ENCODE data around the gene KCNMA1. TPM values are rescaled to one million over a fixed set of nuclear protein-coding genes. Genes with fewer than 3 reads are reported as not detected.
"Not testable (repeated sequence)": the region's sequence is repeated elsewhere in the genome, so short reads cannot be mapped to it uniquely, and the experiment has no call there.

KCNMA1 gene
- polyA plus RNA-seq, 1 of the 3 experiments (the other 2 are of a cell fraction), result 107 TPM

- H3K4me1 ChIP-seq (ENCODE audit: control insufficient read depth in 1 of 2, insufficient read depth in 2 of 2, low read depth in 1 of 2, low read length in 1 of 2), result no peaks in the 10 kb centered on the region; a peak in 1 of 4 replicates
- no peaks in the 10 kb centered on the region for H3K36me3 ChIP-seq (replicated peaks in 1 of 2; ENCODE audit: control insufficient read depth in 1 of 2, insufficient read depth in 2 of 2, low read length in 1 of 2)
- H3K27ac ChIP-seq (ENCODE audit: low read depth in 2 of 2, low read length in 1 of 2), result no peak overlapping the region
- ChIA-PET POLR2A (no interaction called here), CTCF (interaction anchor here (0.6 to 1.5 kb wide), 3 partner anchors 20 to 488 kb away, joined by 3 to 5 read pairs (median 4); no protein-coding TSS in a partner anchor)
- no peaks in the 10 kb centered on the region for H3K9me3 ChIP-seq
- TF ChIP-seq IRF3 (IDR thresholded peaks at IDR 0.05; ENCODE audit: low read depth, low read length) (no peak), NRF1 (IDR thresholded peaks at IDR 0.05; ENCODE audit: low read depth, low read length) (no peak), FOSL2 (IDR thresholded peaks at IDR 0.05; ENCODE audit: borderline replicate concordance, low read depth) (no peak), SMC3 (IDR thresholded peaks at IDR 0.05; ENCODE audit: low read depth, low read length) (no peak), ELF1 (IDR thresholded peaks at IDR 0.05) (no peak), MEF2A (IDR thresholded peaks at IDR 0.05; ENCODE audit: borderline replicate concordance, low read depth) (no peak), TCF12 (IDR thresholded peaks at IDR 0.05) (no peak), POLR2AphosphoS5 (IDR thresholded peaks at IDR 0.05; ENCODE audit: low read depth, low read length) (no peak), MAX (IDR thresholded peaks at IDR 0.05; ENCODE audit: low read depth) (no peak), NFIC (IDR thresholded peaks at IDR 0.05; ENCODE audit: borderline replicate concordance) (no peak)
- no peak overlapping the region for H2AFZ ChIP-seq (ENCODE audit: low read depth)
- no peaks in the 10 kb centered on the region for H3K27me3 ChIP-seq (ENCODE audit: insufficient read depth)
- H4K20me1 ChIP-seq (ENCODE audit: insufficient read depth), result no peaks in the 10 kb centered on the region
- no peaks in the 10 kb centered on the region for H3K9me2 ChIP-seq
- no peak overlapping the region for H3K4me2 ChIP-seq
- H3K9ac ChIP-seq, result no peak overlapping the region
- 83% methylated on average over 6 of the region's 6 CpGs for WGBS (ENCODE audit: low lambda C conversion rate)
- H3K79me2 ChIP-seq (ENCODE audit: insufficient read depth), result no peaks in the 10 kb centered on the region
- no peaks in the 10 kb centered on the region for H3F3A ChIP-seq (replicated peaks; ENCODE audit: insufficient read depth)
- DNase-seq, result no peak
- no peak overlapping the region for H3K4me3 ChIP-seq (ENCODE audit: low read depth in 2 of 2, low read length in 1 of 2)
Measured at GRCh38 chr10:77661674-77662073, 24.1 kb upstream of the KCNMA1 start.

GRCh38 chr10:77661100-77661499 lies 23.5 kb upstream of the KCNMA1 start:
- no peak overlapping the region for H2AFZ ChIP-seq (ENCODE audit: low read depth)
- ChIA-PET CTCF (interaction anchor here (1.3 to 1.5 kb wide), 2 partner anchors 20 to 487 kb away, joined by 4 to 5 read pairs; no protein-coding TSS in a partner anchor), POLR2A (no interaction called here)
- no peak for TF ChIP-seq USF1 (IDR thresholded peaks at IDR 0.05; ENCODE audit: borderline replicate concordance, low read depth)
- no peak for TF ChIP-seq TEAD4 (IDR thresholded peaks at IDR 0.05; ENCODE audit: borderline replicate concordance, insufficient read depth)
- no peak for TF ChIP-seq YY1 (IDR thresholded peaks at IDR 0.05; ENCODE audit: low read depth)
- TF ChIP-seq PBX3 (IDR thresholded peaks at IDR 0.05), result no peak
- no peak for TF ChIP-seq FOXM1 (IDR thresholded peaks at IDR 0.05; ENCODE audit: low read depth)
- no peak for TF ChIP-seq IRF3 (IDR thresholded peaks at IDR 0.05; ENCODE audit: low read depth, low read length)
- no peak for TF ChIP-seq FOSL2 (IDR thresholded peaks at IDR 0.05; ENCODE audit: borderline replicate concordance, low read depth)
- TF ChIP-seq ZBTB33 (IDR thresholded peaks at IDR 0.05; ENCODE audit: borderline replicate concordance, low read depth), result no peak
- no peaks in the 10 kb centered on the region for H3F3A ChIP-seq (replicated peaks; ENCODE audit: insufficient read depth)
- no peak overlapping the region for H3K9ac ChIP-seq
- H3K36me3 ChIP-seq (replicated peaks in 1 of 2; ENCODE audit: control insufficient read depth in 1 of 2, insufficient read depth in 2 of 2, low read length in 1 of 2), result no peaks in the 10 kb centered on the region
- H3K79me2 ChIP-seq (ENCODE audit: insufficient read depth), result no peaks in the 10 kb centered on the region
- no peak overlapping the region for H3K27ac ChIP-seq (ENCODE audit: low read depth in 2 of 2, low read length in 1 of 2)
- 62% methylated on average over 3 of the region's 3 CpGs for WGBS (ENCODE audit: low lambda C conversion rate)
- H3K4me2 ChIP-seq, result no peak overlapping the region
- no peaks in the 10 kb centered on the region for H4K20me1 ChIP-seq (ENCODE audit: insufficient read depth)
- H3K4me3 ChIP-seq (ENCODE audit: low read depth in 2 of 2, low read length in 1 of 2), result no peak overlapping the region
- no peaks in the 10 kb centered on the region for H3K9me3 ChIP-seq
- no peaks in the 10 kb centered on the region for H3K9me2 ChIP-seq
- DNase-seq, result no peak
- H3K27me3 ChIP-seq (ENCODE audit: insufficient read depth), result no peaks in the 10 kb centered on the region
- H3K4me1 ChIP-seq (ENCODE audit: control insufficient read depth in 1 of 2, insufficient read depth in 2 of 2, low read depth in 1 of 2, low read length in 1 of 2), result no peaks in the 10 kb centered on the region; a peak in 1 of 4 replicates

- CTCF ChIA-PET, result interaction anchor here (1.0 to 1.2 kb wide), 3 partner anchors 15 to 52 kb away, joined by 3 to 5 read pairs (median 4); no protein-coding TSS in a partner anchor
- peak overlapping the region; percentile 59; the same call in 1 of the 2 replicates for H2AFZ ChIP-seq (ENCODE audit: low read depth)
Measured at GRCh38 chr10:77659046-77659670, 21.6 kb upstream of the KCNMA1 start.

More at GRCh38 chr10:77659046-77659670, 21.6 kb upstream of the KCNMA1 start:
- H3K9me3 ChIP-seq; H3K36me3 ChIP-seq (replicated peaks in 1 of 2; ENCODE audit: control insufficient read depth in 1 of 2, insufficient read depth in 2 of 2, low read length in 1 of 2); POLR2A ChIA-PET; H3K9me2 ChIP-seq; H3K4me2 ChIP-seq; H3K27me3 ChIP-seq (ENCODE audit: insufficient read depth); H3K4me3 ChIP-seq (ENCODE audit: low read depth in 2 of 2, low read length in 1 of 2); H3K27ac ChIP-seq (ENCODE audit: low read depth in 2 of 2, low read length in 1 of 2); DNase-seq; H3K79me2 ChIP-seq (ENCODE audit: insufficient read depth); H3K9ac ChIP-seq; H3F3A ChIP-seq (replicated peaks; ENCODE audit: insufficient read depth); H3K4me1 ChIP-seq (ENCODE audit: control insufficient read depth in 1 of 2, insufficient read depth in 2 of 2, low read depth in 1 of 2, low read length in 1 of 2); H4K20me1 ChIP-seq (ENCODE audit: insufficient read depth): not testable (repeated sequence)
- WGBS (ENCODE audit: low lambda C conversion rate), result 92% methylated on average over 3 of the region's 3 CpGs

Measured in SK-N-SH (cell line).